HepG2 (cell line): ENCODE measurements around the gene PML. TPM values are rescaled to one million over a fixed set of nuclear protein-coding genes. Genes with fewer than 3 reads are reported as not detected.

Experiments
- ATAC-seq: fragments of 200-7000 bp; cut with Tn5 transposase; 3 replicates; pipeline ENCODE4 v1.9.1; 2020; ENCODE audit warnings: mild to moderate bottlenecking, moderate library complexity
- BruUV-seq: library from RNA; stranded (reverse); fragments of 400-500 nt; replicated peaks from 2 replicates; lab custom pipeline; 2021; lab: Mats Ljungman, UMichigan
- CTCF ChIA-PET: fragments of 300-600 bp; formaldehyde crosslinking; extraction: SDS; loops from one replicate; lab custom pipeline; 2021; ENCODE audit warnings: low total read pairs, inconsistent platforms, low intra/inter-chr PET ratio; lab: Yijun Ruan, JAX
- POLR2A ChIA-PET: fragments of 350-600 bp; sonication (Branson Sonifier 250); formaldehyde crosslinking; loops from one replicate; lab custom pipeline; 2020; ENCODE audit warnings: antibody characterized with exemption, inconsistent platforms; lab: Yijun Ruan, JAX
- DNase-seq: peaks from one replicate; pipeline ENCODE4 v3.0.0-alpha.2; 2015; ENCODE audit warnings: low spot score
- FAIRE-seq: peaks from 3 replicates; lab custom pipeline; 2011; peaks lifted over from hg19 to GRCh38; lab: Jason Lieb, UNC
- H2AFZ ChIP-seq: one replicate; pipeline ENCODE4 v1.6.1; 2011; ENCODE audit warnings: low read length, inconsistent platforms
- H3K27ac ChIP-seq: fragments of 300-600 bp; 3 replicates; pipeline ENCODE4 v1.8.0; 2011; ENCODE audit warnings: mixed run types, mild to moderate bottlenecking, mixed read lengths, low read length, inconsistent platforms; ENCODE audit not compliant: insufficient read depth; ENCODE audit errors: extremely low read length
- H3K27me3 ChIP-seq, 2 experiments: fragments of 200-600 bp in 1 of 2; 2 replicates in 1 of 2; 3 replicates in 1 of 2; pipeline versions ENCODE4 v1.6.0 to v1.8.0; 2011; ENCODE audit warnings: low read length in 2 of 2, mild to moderate bottlenecking in 2 of 2, moderate library complexity in 2 of 2, inconsistent platforms in 1 of 2; ENCODE audit not compliant: insufficient read depth in 2 of 2, control insufficient read depth in 1 of 2
- H3K36me3 ChIP-seq, 2 experiments: fragments of 200-600 bp in 1 of 2; replicated peaks in 1 of 2; 2 replicates in 1 of 2; 3 replicates in 1 of 2; pipeline versions ENCODE4 v1.5.1 to v1.8.0; 2011; ENCODE audit warnings: low read length in 2 of 2, inconsistent platforms in 1 of 2; ENCODE audit not compliant: insufficient read depth in 2 of 2, control insufficient read depth in 1 of 2
- H3K4me1 ChIP-seq: 2 replicates; pipeline ENCODE4 v1.5.1; 2012; ENCODE audit warnings: low read length, inconsistent platforms; ENCODE audit not compliant: insufficient read depth
- H3K4me2 ChIP-seq: 2 replicates; pipeline ENCODE4 v1.6.0; 2011; ENCODE audit warnings: low read depth, low read length, inconsistent platforms
- H3K4me3 ChIP-seq, 3 experiments: fragments of 200-600 bp in 1 of 3; sonication (generic), shearing (Covaris generic) in 1 of 3; replicated peaks in 1 of 3; 2 replicates each; pipeline ENCODE4 v1.5.1; 2011 to 2016; ENCODE audit warnings: low read length in 3 of 3, inconsistent platforms in 2 of 3, low read depth in 2 of 3, mild to moderate bottlenecking in 2 of 3, control low read depth in 1 of 3, mixed read lengths in 1 of 3; ENCODE audit not compliant: insufficient read depth in 1 of 3
- H3K79me2 ChIP-seq: one replicate; pipeline ENCODE4 v1.6.1; 2011; ENCODE audit warnings: low read length, inconsistent platforms; ENCODE audit not compliant: insufficient read depth
- H3K9ac ChIP-seq: 2 replicates; pipeline ENCODE4 v1.6.0; 2011; ENCODE audit warnings: mild to moderate bottlenecking, low read depth, low read length, inconsistent platforms; ENCODE audit not compliant: insufficient read depth
- H3K9me3 ChIP-seq: 2 replicates; pipeline ENCODE4 v1.5.1; 2012; ENCODE audit warnings: mild to moderate bottlenecking, low read length
- H4K20me1 ChIP-seq: 2 replicates; pipeline ENCODE4 v1.6.0; 2011; ENCODE audit warnings: inconsistent platforms, mild to moderate bottlenecking, low read length, moderate library complexity; ENCODE audit not compliant: insufficient read depth
- ZMAT3 ChIP-seq: sonication (generic); formaldehyde crosslinking; conservative IDR thresholded peaks from 2 replicates; pipeline ENCODE4 v1.7.0; 2021; ENCODE audit warnings: missing genetic modification reagents
- ZNF709 ChIP-seq: sonication (generic); formaldehyde crosslinking; IDR thresholded peaks from 2 replicates; pipeline ENCODE4 v1.5.0; 2020; ENCODE audit warnings: mild to moderate bottlenecking, missing genetic modification reagents
- ZNF800 ChIP-seq: sonication (generic); formaldehyde crosslinking; IDR thresholded peaks from 2 replicates; pipeline ENCODE4 v1.4.0; 2020; ENCODE audit warnings: missing genetic modification reagents
- ZSCAN30 ChIP-seq: sonication (generic); formaldehyde crosslinking; IDR thresholded peaks from 2 replicates; pipeline ENCODE4 v1.5.0; 2020; ENCODE audit warnings: mild to moderate bottlenecking, missing genetic modification reagents
- WGBS: methylation state at CpG from one replicate; pipeline ENCODE4 v1.1.6; 2017; ENCODE audit warnings: low lambda C conversion rate; 5-methylcytosine and 5-hydroxymethylcytosine counted together
- in situ Hi-C: cut with HindIII; loops from 2 replicates; pipeline ENCODE4 v1.10.0; 2017; ENCODE audit warnings: low pct_unique_long_range_greater_than_20kb; ENCODE audit not compliant: extremely low pct_ligation_motif_present
- intact Hi-C: fragments of 100-400 bp; cut with micrococcal nuclease; formaldehyde crosslinking; loops from one replicate; pipeline ENCODE4 v1.10.0; 2022; ENCODE audit not compliant: unreplicated experiment
- polyA plus RNA-seq, 8 experiments: library from polyadenylated mRNA; depleted of rRNA in 3 of 8; stranded (reverse) in 7 of 8; unstranded in 1 of 8; fragments of >200 nt; fragmentation: Illumina TruSeq in 4 of 8; extraction: Trizol in 4 of 8; gene quantifications; 2 replicates each; pipeline versions ENCODE4 v1.2.1 to v1.2.3, GENCODE V29; 2011 to 2016; ENCODE audit warnings: low read depth in 4 of 8, missing spikeins in 1 of 8, mixed read lengths in 1 of 8; ENCODE audit not compliant: insufficient read depth in 1 of 8
- total RNA-seq, 5 experiments: library from RNA; depleted of rRNA; stranded (reverse); fragments of >200 nt; fragmentation: Illumina TruSeq; extraction: Trizol; gene quantifications; 2 replicates each; pipeline ENCODE4 v1.2.3, GENCODE V29; 2016; ENCODE audit warnings: low read depth in 1 of 5

PML gene
- total and polyA plus RNA-seq, 2 of the 13 experiments (the other 11 are each of a cell fraction or from before 2014, with no cell fraction given): 2.9 to 3.9 TPM

GRCh38 chr15:73952171-73952912, 42.2 kb upstream of the PML start:
- in situ Hi-C loops: no loop called here
- WGBS: 47% methylated on average over 14 of the region's 21 CpGs

More at GRCh38 chr15:73952171-73952912, 42.2 kb upstream of the PML start:
- H3K4me2 ChIP-seq: no peak overlapping the region
- ATAC-seq (no peak), FAIRE-seq (no peak), DNase-seq (no peak)
- H3K4me1 ChIP-seq: peaks cover 9% of the 10 kb centered on the region
- H3K36me3 ChIP-seq: no peaks in the 10 kb centered on the region
- no peak overlapping the region for H3K4me3 ChIP-seq
- H3K27me3 ChIP-seq: peaks cover 2 to 31% of the 10 kb centered on the region in 2 experiments; a peak in 4 of 5 replicates
- no peaks in the 10 kb centered on the region for H4K20me1 ChIP-seq
- H3K9me3 ChIP-seq: no peaks in the 10 kb centered on the region
- TF ChIP-seq ZNF709 (CRISPR knock-in tag) (no peak), ZSCAN30 (CRISPR knock-in tag) (no peak), ZMAT3 (CRISPR knock-in tag) (no peak), ZNF800 (CRISPR knock-in tag) (no peak)
- no TSS peak for BruUV-seq
- CTCF ChIA-PET: interaction anchor here (2.1 kb wide), 1 partner anchor 12 kb away, joined by 41 read pairs; no protein-coding TSS in a partner anchor
- no peak overlapping the region for H2AFZ ChIP-seq
- intact Hi-C loops: no loop called here
- H3K9ac ChIP-seq: no peak overlapping the region
- POLR2A ChIA-PET: no interaction called here
- no peak overlapping the region for H3K27ac ChIP-seq
- H3K79me2 ChIP-seq: no peaks in the 10 kb centered on the region
